Measurements from ENCODE around the gene CATSPER3.
A peak's percentile ranks its signal among the peaks of the same experiment; 100 is the strongest.

The CATSPER3 gene

GRCh38 chr5:135010502-135011354 is 43.0 kb downstream of the CATSPER3 start:
- DNase-seq (ENCODE audit: low spot score) (no peak), FAIRE-seq (no peak)

- DNase-seq (ENCODE audit: low spot score) (no peak), FAIRE-seq (no peak)
Observed at GRCh38 chr5:135011355-135012032, 43.8 kb downstream of the CATSPER3 start.

DNA sequence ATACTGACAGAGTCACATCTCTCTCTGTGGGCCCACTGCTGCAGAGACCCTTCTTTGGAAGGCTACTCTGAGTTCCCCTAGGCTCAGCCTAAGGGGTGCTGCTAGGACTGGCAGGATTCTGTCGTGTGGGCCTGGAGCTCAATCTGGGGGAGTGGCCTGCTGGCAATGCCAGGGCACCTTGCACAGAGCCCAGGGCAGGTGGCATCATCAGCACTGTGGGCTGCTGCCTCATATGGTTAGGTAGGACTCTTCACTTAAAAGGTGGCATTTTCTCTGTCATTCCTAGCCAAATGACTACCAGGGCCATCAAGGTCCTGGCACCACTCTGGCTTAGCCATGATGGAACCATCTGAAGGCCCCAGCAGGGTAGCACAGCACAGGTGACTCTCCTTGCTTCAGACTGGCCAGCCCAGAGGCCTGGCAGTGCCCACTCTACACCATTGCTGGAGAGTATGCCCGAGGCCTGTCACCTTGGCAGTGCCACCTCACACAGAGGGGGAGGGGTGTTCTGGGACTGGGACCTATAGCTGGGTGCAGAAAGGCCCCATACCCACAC is 44.4 kb downstream of the CATSPER3 start:
- DNase-seq (ENCODE audit: low spot score) (no peak), FAIRE-seq (no peak)

DNA sequence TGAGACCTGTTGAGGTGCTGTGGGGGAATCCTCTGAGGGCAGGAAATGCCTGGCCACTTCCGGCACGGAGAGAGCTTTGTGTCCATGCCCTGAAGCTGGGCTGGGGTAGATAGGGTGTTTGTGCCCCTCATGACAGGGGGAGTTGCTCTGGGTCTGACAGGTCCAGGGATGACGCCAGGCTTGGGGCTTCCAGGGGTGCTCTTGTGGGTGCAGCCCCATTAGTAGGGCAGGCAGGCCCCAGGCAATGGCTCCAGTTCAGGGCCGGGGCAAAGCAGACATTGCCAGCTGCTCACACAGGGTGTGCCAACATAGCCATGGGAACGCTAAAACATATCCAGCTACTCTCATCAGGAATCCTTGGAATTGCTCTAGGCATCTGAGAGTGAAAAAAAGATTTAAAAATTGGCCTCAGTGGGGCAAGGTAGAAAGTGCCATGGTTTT is 45.3 kb downstream of the CATSPER3 start:
- no peak for FAIRE-seq
- no peak for DNase-seq (ENCODE audit: low spot score)

DNA sequence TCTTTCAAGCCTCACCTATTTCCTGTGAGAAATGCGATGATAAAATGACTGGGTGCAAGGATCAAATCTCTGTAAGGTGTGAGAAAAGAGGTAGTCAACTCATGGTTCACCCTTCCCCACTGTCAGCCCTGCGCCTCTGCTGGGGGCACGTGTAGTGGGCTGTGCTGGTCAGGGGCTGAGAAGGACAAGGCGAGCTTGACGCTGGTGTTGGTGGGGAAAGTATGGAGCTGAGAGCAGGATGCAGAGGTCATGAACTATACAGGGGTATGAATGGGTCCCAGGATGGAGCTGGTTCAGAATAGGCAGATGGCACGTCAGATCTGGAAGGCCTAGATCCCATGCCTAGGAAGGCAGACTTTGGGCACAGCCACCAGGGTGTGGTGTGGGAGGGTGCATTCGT is 45.7 kb downstream of the CATSPER3 start:
- DNase-seq (ENCODE audit: low spot score) (no peak), FAIRE-seq (no peak)

- DNase-seq (ENCODE audit: low spot score) (no peak), FAIRE-seq (no peak)
Observed at GRCh38 chr5:135013947-135014570, 46.4 kb downstream of the CATSPER3 start.

DNA sequence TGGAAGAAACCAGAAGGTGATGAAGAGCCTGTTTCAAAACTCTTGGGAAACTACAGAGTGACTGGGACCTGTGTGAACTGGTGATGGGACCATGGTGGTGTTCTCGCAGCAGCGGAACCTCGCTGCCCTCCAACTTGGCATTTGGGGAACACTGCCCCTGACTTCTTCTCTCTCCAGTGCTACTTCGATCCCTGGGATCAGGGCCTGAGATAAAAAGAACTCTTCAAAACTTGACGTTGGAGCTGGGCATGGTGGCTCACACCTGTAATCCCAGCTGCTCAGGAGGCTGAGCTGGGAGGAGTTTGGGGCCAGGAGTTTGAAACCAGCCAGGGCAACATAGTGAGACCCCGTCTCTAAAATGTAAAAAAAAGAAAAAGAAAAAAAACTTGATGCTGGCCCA is 48.2 kb downstream of the CATSPER3 start:
- DNase-seq (ENCODE audit: low spot score) = no peak
- FAIRE-seq = no peak

DNA sequence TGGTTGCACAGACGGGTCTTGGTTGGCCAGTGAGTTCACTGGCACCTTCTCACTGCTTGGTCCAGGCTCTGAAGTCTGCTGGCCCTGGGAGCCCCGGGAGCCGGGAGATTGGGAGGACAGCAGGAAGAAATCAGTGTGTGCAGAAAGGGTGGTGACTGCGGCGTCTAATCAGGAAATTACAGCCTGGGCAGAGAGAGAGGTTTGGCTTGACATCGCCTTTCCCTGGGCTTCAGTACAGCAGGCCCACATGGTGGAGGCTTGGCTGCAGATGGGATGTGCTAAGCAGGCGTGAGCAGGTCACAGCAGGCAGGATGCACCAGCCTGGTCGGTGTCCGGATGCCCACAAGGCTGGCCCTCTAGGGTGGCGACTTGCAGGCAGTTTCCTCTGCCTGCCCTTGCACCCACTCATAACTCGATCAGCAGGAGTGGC is 49.2 kb downstream of the CATSPER3 start:
- DNase-seq (ENCODE audit: low spot score) = no peak
- FAIRE-seq = no peak

GRCh38 chr5:135018457-135018856 is 50.8 kb downstream of the CATSPER3 start:
- no peak for FAIRE-seq
- no peak for DNase-seq (ENCODE audit: low spot score)

DNA sequence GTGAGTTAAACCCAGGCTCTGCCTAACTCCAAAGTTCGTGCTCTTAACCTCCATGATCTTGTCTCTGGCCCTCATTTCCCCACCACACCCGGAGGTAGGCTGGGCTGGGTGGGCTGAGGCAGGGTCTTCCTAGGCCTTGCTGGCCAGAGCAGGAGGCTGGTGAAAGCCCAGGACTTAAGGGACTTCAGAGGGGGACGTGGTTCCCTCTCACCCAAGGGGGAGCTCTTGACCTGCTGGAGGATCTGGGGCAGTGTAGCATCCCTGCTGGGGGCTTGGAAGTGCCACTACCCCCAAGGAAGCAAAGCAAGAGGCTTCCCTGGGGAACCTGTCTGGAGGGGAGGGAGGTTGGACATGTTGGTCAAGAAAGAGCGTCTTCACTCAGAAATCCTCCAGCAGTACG is 51.6 kb downstream of the CATSPER3 start:
- DNase-seq (ENCODE audit: low spot score) (no peak), FAIRE-seq (no peak)

DNA sequence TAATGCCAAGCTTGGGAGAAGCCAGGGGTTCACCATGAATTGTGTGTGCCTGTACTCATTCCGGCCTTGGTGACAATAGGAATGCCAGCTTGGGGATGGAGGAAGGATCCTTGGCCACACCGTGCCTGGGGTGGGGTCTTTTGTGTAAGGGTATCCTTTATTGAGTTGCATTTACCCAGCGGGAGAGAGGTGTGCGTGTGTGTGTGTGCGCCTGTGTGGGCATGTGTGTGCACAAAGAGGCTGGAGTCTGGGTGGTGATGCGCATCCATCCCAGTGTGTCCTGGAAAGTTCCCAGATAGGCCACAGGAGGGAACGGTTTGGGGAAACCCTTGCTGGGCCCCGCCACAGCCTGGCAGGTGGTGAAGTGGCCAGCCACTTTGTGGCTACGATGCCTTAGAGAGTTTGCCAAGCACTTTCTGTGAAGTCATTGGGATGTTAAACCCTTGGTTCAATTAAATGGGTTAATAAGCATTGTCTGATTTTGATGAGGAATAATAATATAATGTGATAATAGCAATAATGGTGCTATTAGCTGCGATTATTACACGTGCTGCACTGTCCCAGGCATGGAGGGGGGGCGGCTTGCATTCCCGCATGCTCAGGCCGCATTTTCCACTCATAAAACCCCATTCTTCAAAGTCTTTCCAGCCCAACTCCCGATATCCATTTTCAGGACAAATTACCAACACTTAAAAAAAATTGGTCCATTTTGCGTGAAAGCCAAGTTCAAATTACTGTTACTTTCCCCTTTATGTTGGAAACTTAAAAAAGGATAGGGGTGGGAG is 52.6 kb downstream of the CATSPER3 start:
- FAIRE-seq = no peak
- no peak for DNase-seq (ENCODE audit: low spot score)

- peak; percentile 13 for DNase-seq (ENCODE audit: low spot score)
- no peak for FAIRE-seq
Observed at GRCh38 chr5:135024956-135025729, 57.4 kb downstream of the CATSPER3 start.

DNA sequence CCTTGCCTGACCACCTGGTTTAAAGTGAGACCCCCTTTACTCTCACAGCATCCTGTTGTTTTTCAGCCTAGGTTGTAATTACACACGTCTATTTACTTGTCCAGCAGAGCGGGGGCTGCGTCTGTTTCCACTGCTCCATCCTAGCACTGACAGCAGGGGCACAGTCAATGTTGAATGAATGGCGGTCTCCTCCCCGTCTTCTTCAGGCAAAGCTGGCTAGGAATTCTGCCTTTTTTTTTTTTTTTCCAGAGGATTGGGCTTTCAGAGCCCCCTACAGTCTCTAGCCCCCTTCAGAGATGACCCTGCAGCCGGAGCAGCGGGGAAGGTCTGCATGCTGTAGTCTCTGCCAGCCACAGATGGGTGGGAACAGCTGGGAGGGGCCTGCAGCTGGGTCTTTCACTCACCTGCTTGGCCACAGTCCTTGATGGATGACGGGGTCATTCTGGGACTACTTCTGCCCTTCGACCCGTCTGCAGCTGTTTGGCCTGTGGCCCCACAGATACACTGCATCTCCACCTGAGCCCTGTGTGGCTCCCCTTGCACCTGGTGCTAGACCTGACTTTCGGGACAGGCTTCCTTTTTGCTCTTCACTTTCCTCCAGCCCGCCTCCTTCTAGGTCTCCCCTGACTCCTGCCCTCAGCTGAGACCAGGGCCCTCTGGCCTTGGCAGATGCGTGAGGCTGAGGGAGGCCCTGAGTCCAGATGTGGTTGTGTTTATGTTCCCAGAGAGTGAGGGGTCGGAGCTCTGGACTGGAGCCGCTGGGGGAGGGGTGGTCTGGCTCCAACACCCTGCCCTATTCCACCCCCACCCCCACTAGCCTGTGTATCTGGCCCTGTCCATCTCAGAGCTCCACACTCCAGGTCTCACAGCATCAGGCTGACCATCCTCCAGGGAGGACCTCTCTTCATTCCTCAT is 58.3 kb downstream of the CATSPER3 start:
- no peak for DNase-seq (ENCODE audit: low spot score)
- no peak for FAIRE-seq

GRCh38 chr5:135026645-135027265 is 59.0 kb downstream of the CATSPER3 start:
- FAIRE-seq (no peak), DNase-seq (ENCODE audit: low spot score) (no peak)

DNA sequence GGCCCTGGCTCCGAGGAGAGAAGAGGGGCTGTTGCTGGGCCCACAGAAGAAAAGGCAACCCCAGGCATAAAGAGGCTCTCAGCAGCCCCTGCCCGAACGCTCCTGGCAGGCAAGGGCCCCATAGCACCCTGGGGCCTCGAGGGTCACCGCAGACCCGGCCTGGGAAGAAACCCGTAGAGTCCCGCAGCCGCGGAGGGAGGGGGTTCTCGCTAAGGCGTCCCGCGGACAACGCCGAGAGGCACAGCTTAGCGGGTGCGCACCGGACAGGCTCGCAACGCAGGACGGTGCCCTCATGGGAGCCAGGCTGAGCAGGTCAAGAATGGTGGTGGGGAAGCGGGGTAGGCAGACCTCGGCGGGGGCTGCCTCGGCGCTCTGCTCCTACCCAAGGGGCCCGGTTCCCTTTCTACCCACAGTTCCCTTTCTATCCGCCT is 59.6 kb downstream of the CATSPER3 start:
- FAIRE-seq = no peak
- DNase-seq (ENCODE audit: low spot score) = no peak

DNA sequence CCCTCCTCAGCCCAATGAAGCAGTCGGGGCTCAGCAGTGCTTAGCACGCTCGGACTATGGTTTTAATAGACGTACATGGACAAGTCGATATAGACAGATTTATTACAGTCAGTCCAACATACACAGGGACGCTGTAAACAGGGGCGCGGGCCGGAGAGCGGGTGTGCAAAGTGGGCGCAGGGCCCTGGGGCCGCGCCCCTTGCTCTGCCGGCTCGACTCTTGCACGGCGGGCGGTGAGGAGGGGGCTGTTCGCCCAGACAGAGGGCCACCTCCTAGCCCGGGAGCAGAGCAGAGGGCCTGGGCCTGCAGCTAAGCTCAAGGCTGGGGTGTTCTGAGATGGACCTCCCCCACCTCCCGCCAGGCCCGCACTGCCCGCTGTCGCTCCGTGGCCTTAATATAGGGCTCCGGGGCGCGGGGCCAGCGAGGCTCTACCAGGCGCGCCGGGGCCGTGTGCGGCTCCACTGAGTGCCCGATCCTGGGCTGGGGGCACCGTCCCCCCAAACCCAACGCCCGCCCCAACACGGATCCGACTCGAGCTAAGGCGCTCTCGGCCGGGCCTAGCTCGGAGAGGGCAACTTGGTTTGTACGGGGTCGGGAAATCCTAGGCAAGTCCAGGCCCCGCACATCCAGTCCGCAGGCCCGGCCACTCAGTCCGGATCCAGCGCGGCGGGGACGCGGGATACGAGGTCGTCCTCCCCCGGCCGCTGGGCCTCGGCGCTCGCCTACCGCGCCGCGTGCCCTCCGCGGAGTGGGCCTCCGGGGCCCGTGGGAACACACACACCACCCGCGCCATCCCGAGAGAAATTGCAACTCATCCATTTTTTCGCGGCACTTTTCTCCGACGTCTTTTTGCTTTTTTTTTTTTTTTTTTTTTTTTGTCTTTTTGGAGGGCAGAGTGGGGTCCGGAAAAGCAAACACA is 60.2 kb downstream of the CATSPER3 start:
- no peak for DNase-seq (ENCODE audit: low spot score)
- no peak for FAIRE-seq

DNA sequence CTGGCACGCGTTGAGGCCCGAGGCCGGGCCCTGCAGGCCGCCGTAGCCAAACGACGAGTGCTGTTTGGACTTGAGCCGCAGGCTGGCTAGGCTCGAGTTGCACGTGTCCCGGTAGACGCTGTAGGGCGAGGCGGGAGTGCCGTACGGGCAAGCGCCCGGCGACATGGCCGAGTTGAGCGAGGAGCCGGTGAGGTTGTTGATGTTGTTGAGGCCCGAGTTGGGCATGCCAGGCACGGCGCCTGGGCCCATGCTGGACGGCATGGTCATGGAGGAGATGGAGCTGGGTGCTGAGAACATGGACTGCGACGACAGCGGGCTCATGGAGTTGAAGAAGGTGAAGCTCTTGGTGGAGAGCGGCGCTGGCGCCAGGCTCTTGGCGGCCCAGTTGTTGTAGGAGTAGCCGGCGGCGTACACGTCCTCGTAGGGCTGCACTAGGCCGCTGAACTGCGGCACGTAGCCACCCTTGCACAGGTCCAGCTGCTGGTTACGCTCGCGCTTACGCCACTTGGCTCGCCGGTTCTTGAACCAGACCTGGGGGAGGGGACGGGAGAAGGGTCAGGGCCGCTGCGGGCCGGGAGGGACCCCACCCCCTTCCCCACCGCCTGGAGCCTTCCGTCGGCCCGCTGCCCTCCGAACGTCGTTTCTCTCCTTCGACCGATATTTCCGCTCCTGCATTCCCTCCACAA is 61.2 kb downstream of the CATSPER3 start:
- FAIRE-seq (no peak), DNase-seq (ENCODE audit: low spot score) (no peak)

Data from urothelium cell line (cell line).